SK-N-SH treated with all-trans-retinoic acid at 6 μM for 48 hours (cell line): ENCODE data around the gene SLC35D2.
"Not testable (repeated sequence)": the region's sequence is repeated elsewhere in the genome, so short reads cannot be mapped to it uniquely, and the experiment has no call there.

Experiments
- ATAC-seq: fragments of 200-7000 bp; cut with Tn5 transposase; 3 replicates; pipeline ENCODE4 v1.9.1; 2020; ENCODE audit warnings: mild to moderate bottlenecking, moderate library complexity
- BACH2 ChIP-seq: fragments of 250-450 bp; sonication (Bioruptor Pico); IDR thresholded peaks from 2 replicates; pipeline ENCODE4 v1.9.0; 2021; ENCODE audit warnings: mild to moderate bottlenecking, borderline replicate concordance
- ESRRG ChIP-seq: fragments of 250-450 bp; sonication (Bioruptor Pico); IDR thresholded peaks from 2 replicates; pipeline ENCODE4 v1.6.1; 2021; ENCODE audit warnings: mild to moderate bottlenecking
- GLIS3 ChIP-seq: fragments of 250-450 bp; sonication (Bioruptor Pico); IDR thresholded peaks from 2 replicates; pipeline ENCODE4 v1.5.0; 2020; ENCODE audit warnings: mild to moderate bottlenecking, moderate library complexity
- OSR1 ChIP-seq: fragments of 250-450 bp; sonication (Bioruptor Pico); IDR thresholded peaks from 2 replicates; pipeline ENCODE4 v1.8.0; 2022; ENCODE audit warnings: moderate library complexity, mild to moderate bottlenecking, inconsistent platforms
- PPARA ChIP-seq: fragments of 250-450 bp; sonication (Bioruptor Pico); IDR thresholded peaks from 2 replicates; pipeline ENCODE4 v1.5.0; 2020; ENCODE audit warnings: mild to moderate bottlenecking, borderline replicate concordance
- SNAI2 ChIP-seq: fragments of 250-450 bp; sonication (Bioruptor Pico); IDR thresholded peaks from 2 replicates; pipeline ENCODE4 v1.5.0; 2020; ENCODE audit warnings: mild to moderate bottlenecking, moderate library complexity
- TCF4 ChIP-seq: fragments of 250-450 bp; sonication (Bioruptor Pico); IDR thresholded peaks from 2 replicates; pipeline ENCODE4 v1.8.0; 2021; ENCODE audit warnings: mild to moderate bottlenecking, moderate library complexity, borderline replicate concordance
- TOX ChIP-seq: fragments of 250-450 bp; sonication (Bioruptor Pico); IDR thresholded peaks from 2 replicates; pipeline ENCODE4 v1.8.0; 2021; ENCODE audit warnings: mild to moderate bottlenecking, moderate library complexity, borderline replicate concordance
- TSHZ2 ChIP-seq: fragments of 250-450 bp; sonication (Bioruptor Pico); IDR thresholded peaks from 2 replicates; pipeline ENCODE4 v1.5.0; 2020; ENCODE audit warnings: mild to moderate bottlenecking, moderate library complexity
- ZC3H10 ChIP-seq: fragments of 250-450 bp; sonication (Bioruptor Pico); IDR thresholded peaks from 2 replicates; pipeline ENCODE4 v1.5.1; 2021; ENCODE audit warnings: mild to moderate bottlenecking, moderate library complexity
- ZNF565 ChIP-seq: fragments of 450-650 bp; formaldehyde crosslinking; conservative IDR thresholded peaks from 2 replicates; pipeline ENCODE4 v1.5.0; 2020; ENCODE audit warnings: low read depth, mild to moderate bottlenecking, moderate library complexity
- ZNF70 ChIP-seq: fragments of 450-650 bp; formaldehyde crosslinking; IDR thresholded peaks from 2 replicates; pipeline ENCODE4 v1.5.0; 2020; ENCODE audit warnings: mild to moderate bottlenecking, moderate library complexity
- ZNF8 ChIP-seq: fragments of 450-650 bp; formaldehyde crosslinking; IDR thresholded peaks from 2 replicates; pipeline ENCODE4 v1.5.0; 2020; ENCODE audit warnings: mild to moderate bottlenecking, moderate library complexity
- TF ChIP-seq, protein P1 (sequence below): fragments of 250-450 bp; sonication (Bioruptor Pico); IDR thresholded peaks from 2 replicates; pipeline ENCODE4 v1.8.0; 2021; ENCODE audit warnings: low read depth, mild to moderate bottlenecking, moderate library complexity, borderline replicate concordance
- TF ChIP-seq, protein P2 (sequence below): fragments of 250-450 bp; sonication (Bioruptor Pico); IDR thresholded peaks from 2 replicates; pipeline ENCODE4 v1.5.1; 2020; ENCODE audit warnings: low read depth, mild to moderate bottlenecking, moderate library complexity
- TF ChIP-seq, protein P3 (sequence below): fragments of 250-450 bp; sonication (Bioruptor Pico); IDR thresholded peaks from 2 replicates; pipeline ENCODE4 v1.5.1; 2021; ENCODE audit warnings: mild to moderate bottlenecking, moderate library complexity

SLC35D2 gene

GRCh38 chr9:96323169-96323568 lies 60.3 kb downstream of the SLC35D2 start:
- no peak for ATAC-seq
- TF ChIP-seq ZC3H10 (CRISPR knock-in tag) (no peak), PPARA (CRISPR knock-in tag) (no peak), ZNF8 (CRISPR knock-in tag) (no peak), GLIS3 (CRISPR knock-in tag) (no peak), TSHZ2 (CRISPR knock-in tag) (no peak), ZNF565 (no peak), SNAI2 (CRISPR knock-in tag) (no peak), BACH2 (CRISPR knock-in tag) (no peak), ESRRG (CRISPR knock-in tag) (no peak), ZNF70 (no peak)
- TF ChIP-seq, protein P1, sequence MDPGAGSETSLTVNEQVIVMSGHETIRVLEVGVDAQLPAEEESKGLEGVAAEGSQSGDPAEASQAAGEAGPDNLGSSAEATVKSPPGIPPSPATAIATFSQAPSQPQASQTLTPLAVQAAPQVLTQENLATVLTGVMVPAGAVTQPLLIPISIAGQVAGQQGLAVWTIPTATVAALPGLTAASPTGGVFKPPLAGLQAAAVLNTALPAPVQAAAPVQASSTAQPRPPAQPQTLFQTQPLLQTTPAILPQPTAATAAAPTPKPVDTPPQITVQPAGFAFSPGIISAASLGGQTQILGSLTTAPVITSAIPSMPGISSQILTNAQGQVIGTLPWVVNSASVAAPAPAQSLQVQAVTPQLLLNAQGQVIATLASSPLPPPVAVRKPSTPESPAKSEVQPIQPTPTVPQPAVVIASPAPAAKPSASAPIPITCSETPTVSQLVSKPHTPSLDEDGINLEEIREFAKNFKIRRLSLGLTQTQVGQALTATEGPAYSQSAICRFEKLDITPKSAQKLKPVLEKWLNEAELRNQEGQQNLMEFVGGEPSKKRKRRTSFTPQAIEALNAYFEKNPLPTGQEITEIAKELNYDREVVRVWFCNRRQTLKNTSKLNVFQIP (CRISPR knock-in tag) = no peak
- TF ChIP-seq, protein P2, sequence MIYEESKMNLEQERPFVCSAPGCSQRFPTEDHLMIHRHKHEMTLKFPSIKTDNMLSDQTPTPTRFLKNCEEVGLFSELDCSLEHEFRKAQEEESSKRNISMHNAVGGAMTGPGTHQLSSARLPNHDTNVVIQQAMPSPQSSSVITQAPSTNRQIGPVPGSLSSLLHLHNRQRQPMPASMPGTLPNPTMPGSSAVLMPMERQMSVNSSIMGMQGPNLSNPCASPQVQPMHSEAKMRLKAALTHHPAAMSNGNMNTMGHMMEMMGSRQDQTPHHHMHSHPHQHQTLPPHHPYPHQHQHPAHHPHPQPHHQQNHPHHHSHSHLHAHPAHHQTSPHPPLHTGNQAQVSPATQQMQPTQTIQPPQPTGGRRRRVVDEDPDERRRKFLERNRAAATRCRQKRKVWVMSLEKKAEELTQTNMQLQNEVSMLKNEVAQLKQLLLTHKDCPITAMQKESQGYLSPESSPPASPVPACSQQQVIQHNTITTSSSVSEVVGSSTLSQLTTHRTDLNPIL (CRISPR knock-in tag) = no peak
- TF ChIP-seq, protein P3, sequence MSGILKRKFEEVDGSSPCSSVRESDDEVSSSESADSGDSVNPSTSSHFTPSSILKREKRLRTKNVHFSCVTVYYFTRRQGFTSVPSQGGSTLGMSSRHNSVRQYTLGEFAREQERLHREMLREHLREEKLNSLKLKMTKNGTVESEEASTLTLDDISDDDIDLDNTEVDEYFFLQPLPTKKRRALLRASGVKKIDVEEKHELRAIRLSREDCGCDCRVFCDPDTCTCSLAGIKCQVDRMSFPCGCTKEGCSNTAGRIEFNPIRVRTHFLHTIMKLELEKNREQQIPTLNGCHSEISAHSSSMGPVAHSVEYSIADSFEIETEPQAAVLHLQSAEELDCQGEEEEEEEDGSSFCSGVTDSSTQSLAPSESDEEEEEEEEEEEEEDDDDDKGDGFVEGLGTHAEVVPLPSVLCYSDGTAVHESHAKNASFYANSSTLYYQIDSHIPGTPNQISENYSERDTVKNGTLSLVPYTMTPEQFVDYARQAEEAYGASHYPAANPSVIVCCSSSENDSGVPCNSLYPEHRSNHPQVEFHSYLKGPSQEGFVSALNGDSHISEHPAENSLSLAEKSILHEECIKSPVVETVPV (CRISPR knock-in tag) = no peak

DNA sequence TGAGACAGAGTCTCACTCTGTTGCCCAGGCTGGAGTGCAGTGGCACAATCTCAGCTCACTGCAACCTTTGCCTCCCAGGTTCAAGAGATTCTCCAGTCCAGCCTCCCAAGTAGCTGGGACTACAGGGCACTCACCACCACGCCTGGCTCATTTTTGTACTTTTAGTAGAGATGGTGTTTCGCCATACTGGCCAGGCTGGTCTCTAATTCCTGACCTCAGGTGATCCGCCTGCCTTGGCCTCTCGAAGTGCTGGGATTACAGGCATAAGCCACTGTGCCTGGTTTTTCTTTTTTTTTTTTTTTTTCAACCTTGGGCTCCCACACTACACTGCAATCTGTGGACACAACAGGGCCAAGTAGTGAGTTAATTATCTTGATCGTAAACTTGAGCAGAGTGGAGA lies 60.8 kb downstream of the SLC35D2 start:
- ATAC-seq = not testable (repeated sequence)

DNA sequence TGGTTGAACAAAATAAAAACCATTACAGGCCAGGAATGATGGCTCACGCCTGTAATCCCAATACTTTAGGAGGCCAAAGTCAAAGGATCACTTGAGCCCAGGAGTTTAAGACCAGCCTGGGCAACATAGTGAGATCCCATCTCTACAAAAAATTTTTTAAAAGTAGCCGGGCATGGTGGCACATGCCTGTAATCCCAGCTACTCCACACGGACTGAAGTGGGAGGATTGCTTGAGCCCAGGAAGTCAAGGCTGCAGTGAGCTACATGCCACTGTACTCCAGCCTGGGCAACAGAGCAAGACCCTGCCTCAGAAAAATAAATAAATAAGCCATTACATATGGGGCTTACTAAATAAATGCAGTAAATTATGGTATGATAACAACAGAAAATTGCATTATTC lies 61.3 kb downstream of the SLC35D2 start:
- ATAC-seq = not testable (repeated sequence)

- TF ChIP-seq TOX (CRISPR knock-in tag) = no peak
- TF ChIP-seq, protein P3 (CRISPR knock-in tag) = no peak
- TF ChIP-seq ZNF8 (CRISPR knock-in tag) = no peak
- no peak for TF ChIP-seq TCF4 (CRISPR knock-in tag)
- TF ChIP-seq ZC3H10 (CRISPR knock-in tag) = no peak
- TF ChIP-seq BACH2 (CRISPR knock-in tag) = no peak
- TF ChIP-seq, protein P2 (CRISPR knock-in tag) = no peak
- no peak for TF ChIP-seq OSR1 (CRISPR knock-in tag)
- TF ChIP-seq GLIS3 (CRISPR knock-in tag) = no peak
- no peak for ATAC-seq
Observed at GRCh38 chr9:96321515-96321914, 62.0 kb downstream of the SLC35D2 start.
